Measurements from ENCODE around the gene CCDC85A.

The CCDC85A gene

DNA sequence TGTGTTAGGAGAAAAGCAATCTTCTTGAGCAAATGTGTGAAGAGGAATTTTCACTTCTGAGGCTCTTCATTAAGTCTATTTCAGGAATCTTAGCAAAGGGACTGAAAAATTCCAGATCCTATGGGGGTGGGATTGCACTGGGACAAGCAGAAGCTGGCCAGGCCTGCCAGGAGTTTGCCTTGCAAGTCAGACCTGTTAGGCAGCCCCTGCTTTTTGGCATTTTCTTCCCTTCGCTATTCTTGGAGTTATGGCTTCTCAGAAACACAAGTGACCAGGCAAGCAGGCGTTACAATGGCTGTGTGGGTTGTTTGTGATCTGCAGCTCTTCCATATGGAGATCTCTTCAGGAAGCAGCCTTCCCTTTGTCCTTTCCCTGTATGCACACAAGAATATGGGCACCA is 8.0 kb upstream of the CCDC85A start:
- no peak overlapping the region for H3K27ac ChIP-seq (ENCODE audit: low read depth, low read length)
- H3K27me3 ChIP-seq (ENCODE audit: control insufficient read depth, insufficient read depth, low read length), result no peaks in the 10 kb centered on the region
- no peaks in the 10 kb centered on the region for H3K36me3 ChIP-seq (ENCODE audit: control insufficient read depth, insufficient read depth, low read length)
- no peaks in the 10 kb centered on the region for H3K4me1 ChIP-seq (ENCODE audit: control insufficient read depth, insufficient read depth, low read length)
- no peak overlapping the region for H3K4me3 ChIP-seq (ENCODE audit: low read length)
- H3K9ac ChIP-seq (ENCODE audit: low read length), result no peak overlapping the region

GRCh38 chr2:56177420-56178220 is 6.2 kb upstream of the CCDC85A start:
- Histone ChIP-seq H3K36me3 (ENCODE audit: control insufficient read depth, insufficient read depth, low read length) (no peaks in the 10 kb centered on the region), H3K27me3 (ENCODE audit: control insufficient read depth, insufficient read depth, low read length) (no peaks in the 10 kb centered on the region), H3K4me1 (ENCODE audit: control insufficient read depth, insufficient read depth, low read length) (no peaks in the 10 kb centered on the region), H3K9ac (ENCODE audit: low read length) (no peak overlapping the region), H3K4me3 (ENCODE audit: low read length) (no peak overlapping the region), H3K27ac (ENCODE audit: low read depth, low read length) (no peak overlapping the region)

DNA sequence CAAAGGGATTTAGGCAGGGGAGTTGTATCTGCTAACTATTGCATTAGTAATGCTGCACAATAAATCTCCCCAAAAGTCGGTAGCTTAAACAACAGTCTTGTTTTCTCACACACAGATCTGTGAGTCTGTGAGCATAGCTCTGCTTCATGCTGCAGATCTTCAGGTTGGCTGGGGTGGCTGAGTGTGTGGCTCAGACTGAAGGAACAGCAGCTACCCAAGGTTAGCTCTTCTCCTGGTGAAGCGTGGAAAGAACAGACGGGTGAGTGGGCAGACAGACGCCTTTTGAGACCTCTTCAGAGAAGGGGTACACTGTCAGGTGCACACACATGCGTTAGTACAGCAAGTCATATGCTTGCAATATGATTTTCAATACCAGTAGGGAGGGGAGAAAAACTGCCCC is 3.9 kb upstream of the CCDC85A start:
- H3K27me3 ChIP-seq (ENCODE audit: control insufficient read depth, insufficient read depth, low read length), result no peaks in the 10 kb centered on the region
- no peaks in the 10 kb centered on the region for H3K4me1 ChIP-seq (ENCODE audit: control insufficient read depth, insufficient read depth, low read length)
- no peak overlapping the region for H3K9ac ChIP-seq (ENCODE audit: low read length)
- H3K36me3 ChIP-seq (ENCODE audit: control insufficient read depth, insufficient read depth, low read length), result no peaks in the 10 kb centered on the region
- no peak overlapping the region for H3K27ac ChIP-seq (ENCODE audit: low read depth, low read length)
- no peak overlapping the region for H3K4me3 ChIP-seq (ENCODE audit: low read length)

DNA sequence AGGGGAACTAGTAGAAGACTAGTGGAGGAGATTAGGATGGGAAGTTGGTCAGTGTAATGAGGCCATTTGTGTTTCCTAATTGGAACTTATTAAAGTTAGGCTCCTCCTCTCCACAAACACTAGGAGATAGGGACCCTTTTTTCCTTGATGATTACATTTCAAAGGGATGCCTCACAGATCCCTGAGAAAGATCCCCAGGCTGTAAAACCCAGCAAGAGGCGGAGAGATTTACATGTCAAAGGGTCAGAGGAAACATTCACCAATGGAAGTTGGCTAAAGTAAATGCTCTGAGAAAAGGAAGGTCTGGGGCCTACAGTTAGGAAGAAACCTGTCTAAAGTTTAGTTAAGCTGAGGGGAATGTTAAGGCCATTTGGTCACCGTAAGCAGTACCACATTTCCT is 1.4 kb upstream of the CCDC85A start:
- Histone ChIP-seq H3K9ac (ENCODE audit: low read length) (no peak overlapping the region), H3K36me3 (ENCODE audit: control insufficient read depth, insufficient read depth, low read length) (no peaks in the 10 kb centered on the region), H3K4me1 (ENCODE audit: control insufficient read depth, insufficient read depth, low read length) (no peaks in the 10 kb centered on the region), H3K27me3 (ENCODE audit: control insufficient read depth, insufficient read depth, low read length) (peaks cover 6% of the 10 kb centered on the region), H3K4me3 (ENCODE audit: low read length) (no peak overlapping the region), H3K27ac (ENCODE audit: low read depth, low read length) (no peak overlapping the region)

DNA sequence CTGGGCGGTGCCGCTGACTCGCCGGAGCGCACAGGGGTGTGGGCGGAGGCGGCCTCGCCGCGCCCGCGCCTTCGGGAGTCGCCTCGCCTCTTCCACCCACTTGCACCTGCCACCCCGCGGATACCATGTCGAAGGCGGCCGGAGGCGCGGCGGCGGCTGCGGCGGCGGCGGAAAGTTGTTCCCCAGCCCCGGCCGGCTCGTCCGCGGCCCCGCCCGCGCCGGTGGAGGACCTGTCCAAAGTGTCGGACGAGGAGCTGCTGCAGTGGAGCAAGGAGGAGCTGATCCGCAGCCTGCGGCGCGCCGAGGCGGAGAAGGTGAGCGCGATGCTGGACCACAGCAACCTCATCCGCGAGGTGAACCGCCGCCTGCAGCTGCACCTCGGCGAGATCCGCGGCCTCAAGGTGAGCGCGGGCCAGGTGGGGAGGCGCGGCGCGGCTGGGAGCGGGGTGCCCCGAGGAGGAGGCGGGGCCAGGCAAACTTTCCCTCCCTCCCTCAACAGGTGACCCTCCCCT is 766 bp downstream of the CCDC85A start:
- Histone ChIP-seq H3K36me3 (ENCODE audit: control insufficient read depth, insufficient read depth, low read length) (no peaks in the 10 kb centered on the region), H3K9ac (ENCODE audit: low read length) (no peak overlapping the region), H3K27me3 (ENCODE audit: control insufficient read depth, insufficient read depth, low read length) (peaks cover 6% of the 10 kb centered on the region), H3K27ac (ENCODE audit: low read depth, low read length) (no peak overlapping the region), H3K4me1 (ENCODE audit: control insufficient read depth, insufficient read depth, low read length) (no peaks in the 10 kb centered on the region), H3K4me3 (ENCODE audit: low read length) (peak overlapping the region; percentile 49)

DNA sequence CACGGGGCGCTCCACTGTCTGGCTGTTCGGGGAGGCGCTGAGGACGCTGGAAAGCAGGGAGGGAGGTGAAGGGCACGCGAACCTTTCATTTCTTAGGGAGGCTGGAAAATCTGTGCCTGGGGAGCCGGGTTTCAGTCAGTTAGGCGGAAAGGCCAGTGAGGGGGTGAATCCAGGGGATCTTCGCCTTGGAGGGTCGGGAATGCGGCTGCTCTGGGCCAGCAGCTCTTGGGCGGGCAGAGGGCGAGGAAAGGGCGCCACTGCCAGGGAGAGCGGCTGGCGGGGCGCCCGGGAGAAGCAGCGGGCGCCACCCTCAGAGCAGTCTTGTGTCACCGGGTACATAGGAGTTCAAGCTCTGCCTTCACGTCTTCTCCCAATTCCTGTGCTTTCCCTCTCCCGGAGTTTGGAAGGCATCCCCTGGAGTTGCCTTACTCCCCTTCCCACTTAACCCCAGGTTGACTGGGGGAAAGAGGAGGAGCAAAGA is 1.4 kb downstream of the CCDC85A start:
- H3K27ac ChIP-seq (ENCODE audit: low read depth, low read length), result no peak overlapping the region
- peak overlapping the region; percentile 35 for H3K4me3 ChIP-seq (ENCODE audit: low read length)
- no peak overlapping the region for H3K9ac ChIP-seq (ENCODE audit: low read length)
- no peaks in the 10 kb centered on the region for H3K4me1 ChIP-seq (ENCODE audit: control insufficient read depth, insufficient read depth, low read length)
- H3K36me3 ChIP-seq (ENCODE audit: control insufficient read depth, insufficient read depth, low read length), result no peaks in the 10 kb centered on the region
- H3K27me3 ChIP-seq (ENCODE audit: control insufficient read depth, insufficient read depth, low read length), result peaks cover 6% of the 10 kb centered on the region

GRCh38 chr2:56185582-56186046 is 1.8 kb downstream of the CCDC85A start:
- Histone ChIP-seq H3K27ac (ENCODE audit: low read depth, low read length) (no peak overlapping the region), H3K4me3 (ENCODE audit: low read length) (peak overlapping the region; percentile 35), H3K4me1 (ENCODE audit: control insufficient read depth, insufficient read depth, low read length) (no peaks in the 10 kb centered on the region), H3K36me3 (ENCODE audit: control insufficient read depth, insufficient read depth, low read length) (no peaks in the 10 kb centered on the region), H3K9ac (ENCODE audit: low read length) (no peak overlapping the region), H3K27me3 (ENCODE audit: control insufficient read depth, insufficient read depth, low read length) (peaks cover 6% of the 10 kb centered on the region)

GRCh38 chr2:56191617-56192016 is 7.8 kb downstream of the CCDC85A start:
- no peak overlapping the region for H3K4me3 ChIP-seq (ENCODE audit: low read length)
- no peak overlapping the region for H3K9ac ChIP-seq (ENCODE audit: low read length)
- no peak overlapping the region for H3K27ac ChIP-seq (ENCODE audit: low read depth, low read length)
- no peaks in the 10 kb centered on the region for H3K36me3 ChIP-seq (ENCODE audit: control insufficient read depth, insufficient read depth, low read length)
- H3K4me1 ChIP-seq (ENCODE audit: control insufficient read depth, insufficient read depth, low read length), result no peaks in the 10 kb centered on the region
- no peaks in the 10 kb centered on the region for H3K27me3 ChIP-seq (ENCODE audit: control insufficient read depth, insufficient read depth, low read length)

GRCh38 chr2:56192664-56193305 is 9.0 kb downstream of the CCDC85A start:
- Histone ChIP-seq H3K9ac (ENCODE audit: low read length) (no peak overlapping the region), H3K4me3 (ENCODE audit: low read length) (no peak overlapping the region), H3K4me1 (ENCODE audit: control insufficient read depth, insufficient read depth, low read length) (no peaks in the 10 kb centered on the region), H3K27ac (ENCODE audit: low read depth, low read length) (no peak overlapping the region), H3K27me3 (ENCODE audit: control insufficient read depth, insufficient read depth, low read length) (no peaks in the 10 kb centered on the region), H3K36me3 (ENCODE audit: control insufficient read depth, insufficient read depth, low read length) (no peaks in the 10 kb centered on the region)

- Histone ChIP-seq H3K4me3 (ENCODE audit: low read length) (no peak overlapping the region), H3K9ac (ENCODE audit: low read length) (no peak overlapping the region), H3K4me1 (ENCODE audit: control insufficient read depth, insufficient read depth, low read length) (no peaks in the 10 kb centered on the region), H3K36me3 (ENCODE audit: control insufficient read depth, insufficient read depth, low read length) (no peaks in the 10 kb centered on the region), H3K27me3 (ENCODE audit: control insufficient read depth, insufficient read depth, low read length) (no peaks in the 10 kb centered on the region), H3K27ac (ENCODE audit: low read depth, low read length) (no peak overlapping the region)
These were observed 11.8 kb downstream of the CCDC85A start for GRCh38 chr2:56195563-56195962.

DNA sequence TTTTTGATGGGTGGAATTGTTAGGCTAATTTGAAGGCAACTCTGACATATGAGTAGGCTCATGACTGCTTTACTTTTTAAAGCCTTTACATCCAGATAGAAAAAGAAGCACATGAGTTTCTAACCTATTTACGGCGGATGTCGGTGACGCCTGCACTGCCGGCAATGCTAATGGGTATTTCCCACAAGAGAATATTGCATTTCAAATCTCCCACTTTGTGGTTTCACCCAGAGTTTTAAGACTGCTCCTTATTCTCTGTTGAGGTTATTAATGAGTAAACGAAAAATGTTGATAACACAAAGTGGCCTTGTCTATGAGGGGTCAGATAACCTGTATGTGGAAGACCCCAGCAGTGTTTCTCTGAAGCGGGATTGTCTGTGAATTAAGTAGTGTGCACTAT is 14.0 kb downstream of the CCDC85A start:
- Histone ChIP-seq H3K9ac (ENCODE audit: low read length) (no peak overlapping the region), H3K27me3 (ENCODE audit: control insufficient read depth, insufficient read depth, low read length) (no peaks in the 10 kb centered on the region), H3K27ac (ENCODE audit: low read depth, low read length) (no peak overlapping the region), H3K4me3 (ENCODE audit: low read length) (no peak overlapping the region), H3K36me3 (ENCODE audit: control insufficient read depth, insufficient read depth, low read length) (no peaks in the 10 kb centered on the region), H3K4me1 (ENCODE audit: control insufficient read depth, insufficient read depth, low read length) (no peaks in the 10 kb centered on the region)

DNA sequence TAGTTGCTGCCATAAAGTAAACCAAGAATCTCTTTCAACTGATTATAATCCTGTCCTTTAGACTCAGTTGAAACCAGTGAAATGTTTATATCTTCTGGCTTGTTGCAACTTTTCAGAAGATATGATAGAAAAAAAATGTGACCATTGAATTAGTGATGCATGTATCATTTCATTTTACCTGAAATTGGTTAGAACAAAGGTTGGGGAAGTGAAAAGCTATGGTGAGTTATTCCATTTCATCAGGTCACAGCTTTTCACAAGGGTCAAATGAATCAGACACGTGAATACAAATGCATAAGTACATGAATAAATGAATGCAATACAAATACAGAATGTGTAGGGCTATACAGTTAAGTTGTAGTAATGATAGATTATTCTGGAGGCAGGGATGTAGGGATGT is 15.1 kb downstream of the CCDC85A start:
- Histone ChIP-seq H3K4me1 (ENCODE audit: control insufficient read depth, insufficient read depth, low read length) (no peaks in the 10 kb centered on the region), H3K36me3 (ENCODE audit: control insufficient read depth, insufficient read depth, low read length) (no peaks in the 10 kb centered on the region), H3K27me3 (ENCODE audit: control insufficient read depth, insufficient read depth, low read length) (no peaks in the 10 kb centered on the region), H3K27ac (ENCODE audit: low read depth, low read length) (no peak overlapping the region), H3K4me3 (ENCODE audit: low read length) (no peak overlapping the region), H3K9ac (ENCODE audit: low read length) (no peak overlapping the region)

Measured in rectal smooth muscle tissue (tissue), 1 donor.